CD14-positive monocyte (primary cell): ENCODE data around the gene AK9. TPM values are rescaled to one million over a fixed set of nuclear protein-coding genes. Genes with fewer than 3 reads are reported as not detected.

ENCODE experiments used
- DNase-seq, 3 donors: peaks; one replicate each; pipeline ENCODE4 v3.0.0-alpha.2; 2011 to 2022
- H2AFZ ChIP-seq: 2 replicates; pipeline ENCODE4 v1.6.0; 2012; ENCODE audit warnings: mild to moderate bottlenecking, low read depth, low read length, inconsistent platforms; ENCODE audit not compliant: insufficient read depth, poor library complexity, severe bottlenecking
- H3K27ac ChIP-seq, 2 donors: 1 replicate in 1 of 2; 2 replicates in 1 of 2; pipeline ENCODE4 v1.5.1; 2012 to 2013; ENCODE audit warnings: low read length in 2 of 2, control low read depth in 1 of 2, inconsistent platforms in 1 of 2, low read depth in 1 of 2, mild to moderate bottlenecking in 1 of 2
- H3K27me3 ChIP-seq, 2 donors: one replicate each; pipeline versions ENCODE4 v1.6.0 to v1.6.1; 2011 to 2013; ENCODE audit warnings: low read length in 2 of 2; ENCODE audit not compliant: control insufficient read depth in 2 of 2, insufficient read depth in 2 of 2
- H3K36me3 ChIP-seq, 2 donors: replicated peaks in 1 of 2; 1 replicate in 1 of 2; 2 replicates in 1 of 2; pipeline versions ENCODE4 v1.5.1 to v1.6.1; 2012 to 2013; ENCODE audit warnings: low read length in 2 of 2, control low read depth in 1 of 2, inconsistent platforms in 1 of 2, mild to moderate bottlenecking in 1 of 2; ENCODE audit not compliant: insufficient read depth in 2 of 2, control insufficient read depth in 1 of 2
- H3K4me1 ChIP-seq, 2 donors: 1 replicate in 1 of 2; 2 replicates in 1 of 2; pipeline versions ENCODE4 v1.5.1 to v1.6.1; 2012 to 2013; ENCODE audit warnings: low read length in 2 of 2, control low read depth in 1 of 2, inconsistent platforms in 1 of 2, mild to moderate bottlenecking in 1 of 2, moderate library complexity in 1 of 2; ENCODE audit not compliant: insufficient read depth in 2 of 2, control insufficient read depth in 1 of 2
- H3K4me2 ChIP-seq: replicated peaks from 2 replicates; pipeline ENCODE3; 2012; ENCODE audit warnings: low read length, moderate library complexity, mild to moderate bottlenecking; ENCODE audit not compliant: poor library complexity, severe bottlenecking; ENCODE audit errors: extremely low read depth
- H3K4me3 ChIP-seq, 3 experiments: fragments of 200-600 bp in 1 of 3; sonication (generic) in 1 of 3; replicated peaks in 1 of 3; 1 replicate in 2 of 3; 2 replicates in 1 of 3; pipeline ENCODE4 v1.5.1; 2011 to 2013; ENCODE audit warnings: low read length in 3 of 3, mild to moderate bottlenecking in 3 of 3, control low read depth in 2 of 3, low read depth in 2 of 3, inconsistent platforms in 1 of 3, moderate library complexity in 1 of 3
- H3K79me2 ChIP-seq: 2 replicates; pipeline ENCODE4 v1.6.0; 2012; ENCODE audit warnings: mild to moderate bottlenecking, control low read depth, inconsistent platforms, low read length, moderate library complexity; ENCODE audit not compliant: insufficient read depth
- H3K9ac ChIP-seq: 2 replicates; pipeline ENCODE4 v1.6.0; 2017; ENCODE audit warnings: low read length, mild to moderate bottlenecking; ENCODE audit not compliant: insufficient read depth, poor library complexity, severe bottlenecking
- H3K9me3 ChIP-seq, 2 donors: replicated peaks in 1 of 2; 1 replicate in 1 of 2; 2 replicates in 1 of 2; pipeline versions ENCODE4 v1.5.1 to v1.6.1; 2012 to 2013; ENCODE audit warnings: low read length in 2 of 2, control low read depth in 1 of 2; ENCODE audit not compliant: control insufficient read depth in 1 of 2, insufficient read depth in 1 of 2
- H4K20me1 ChIP-seq: 2 replicates; pipeline ENCODE4 v1.6.0; 2012; ENCODE audit warnings: mild to moderate bottlenecking, low read length, control low read depth, moderate library complexity; ENCODE audit not compliant: insufficient read depth
- H3K27ac Mint-ChIP-seq, 7 donors: one replicate each; pipeline ENCODE4 v1.8.0; 2020; ENCODE audit warnings: mild to moderate bottlenecking in 7 of 7, mixed read lengths in 7 of 7, moderate library complexity in 6 of 7, inconsistent platforms in 2 of 7
- H3K27me3 Mint-ChIP-seq, 3 donors: one replicate each; pipeline ENCODE4 v1.8.0; 2021 to 2022; ENCODE audit warnings: low read depth in 3 of 3, mild to moderate bottlenecking in 3 of 3, mixed read lengths in 3 of 3, moderate library complexity in 3 of 3, inconsistent platforms in 1 of 3
- H3K36me3 Mint-ChIP-seq, 2 donors: one replicate each; pipeline ENCODE4 v1.8.0; 2020; ENCODE audit warnings: mixed read lengths in 2 of 2, inconsistent platforms in 1 of 2, mild to moderate bottlenecking in 1 of 2
- H3K4me1 Mint-ChIP-seq: one replicate; pipeline ENCODE4 v1.8.0; 2020; ENCODE audit warnings: mild to moderate bottlenecking, mixed read lengths
- H3K4me3 Mint-ChIP-seq, 2 donors: one replicate each; pipeline ENCODE4 v1.8.0; 2020; ENCODE audit warnings: mild to moderate bottlenecking in 2 of 2, mixed read lengths in 2 of 2, moderate library complexity in 1 of 2
- H3K9me3 Mint-ChIP-seq, 7 donors: one replicate each; pipeline ENCODE4 v1.8.0; 2020 to 2022; ENCODE audit warnings: mixed read lengths in 7 of 7, mild to moderate bottlenecking in 6 of 7, moderate library complexity in 6 of 7, inconsistent platforms in 2 of 7
- CTCF ChIP-seq: fragments of 200-600 bp; IDR thresholded peaks from one replicate; pipeline ENCODE4 v1.8.0; 2022; ENCODE audit warnings: antibody characterized with exemption, mild to moderate bottlenecking
- WGBS: methylation state at CpG from one replicate; pipeline ENCODE4 v1.1.5; 2013; ENCODE audit warnings: missing lambda C conversion rate; ENCODE audit not compliant: insufficient coverage; 5-methylcytosine and 5-hydroxymethylcytosine counted together
- intact Hi-C, 2 donors: fragments of 100-400 bp; cut with micrococcal nuclease; formaldehyde crosslinking; loops; one replicate each; pipeline versions ENCODE4 v1.15.0 to v1.15.1; 2023
- polyA plus RNA-seq, 3 donors: library from polyadenylated mRNA; depleted of rRNA in 1 of 3; unstranded in 2 of 3; stranded (reverse) in 1 of 3; fragments of 300-500 nt in 2 of 3; fragments of >200 nt in 1 of 3; fragmentation: Illumina TruSeq in 2 of 3; gene quantifications; 1 replicate in 2 of 3; 2 replicates in 1 of 3; pipeline ENCODE4 v1.2.3, GENCODE V29; 2012 to 2021

Gene AK9
- polyA plus RNA-seq, 3 donors, result 2.6 to 3.1 (median 2.8) TPM

- Mint-ChIP-seq H3K4me3 (peak overlapping the region; percentile 87 to 95), H3K9me3 (peaks cover 0 to 2% (median 0%) of the 10 kb centered on the region in 7 donors), H3K27ac (peak overlapping the region; percentile 92 to 96 (median 93)), H3K36me3 (peaks cover under 1 to 11% of the 10 kb centered on the region in 2 donors), H3K27me3 (peaks cover 0 to 4% (median 0%) of the 10 kb centered on the region in 3 donors), H3K4me1 (peaks cover 52% of the 10 kb centered on the region)
- under 1% methylated on average over 18 of the region's 24 CpGs for WGBS
- peak in 1 of 3 donors; percentile 25 for DNase-seq
- Histone ChIP-seq H3K79me2 (peaks cover 48% of the 10 kb centered on the region), H3K4me2 (peak overlapping the region; percentile 96), H3K36me3 (peaks cover under 1 to 3% of the 10 kb centered on the region in 2 donors), H2AFZ (peak overlapping the region; percentile 96), H3K9ac (peak overlapping the region; percentile 82), H3K9me3 (no peaks in the 10 kb centered on the region), H4K20me1 (peaks cover 6% of the 10 kb centered on the region), H3K27me3 (no peaks in the 10 kb centered on the region), H3K4me1 (peaks cover 38 to 53% of the 10 kb centered on the region in 2 donors), H3K4me3 (peak overlapping the region; percentile 76 to 96 (median 95)), H3K27ac (peak overlapping the region; percentile 82 to 96)
- no peak for TF ChIP-seq CTCF
- intact Hi-C loops, result loop anchor here (5.0 to 10.0 kb wide), 3 partner anchors 82 to 596 kb away; partner anchors contain the start of genes CDC40 (in 1 of the 2), CEP57L1 (in 1 of the 2) and SESN1 (in 1 of the 2)
These were observed 647 bp downstream of the AK9 start for GRCh38 chr6:109690373-109690736.

- DNase-seq, result peak; percentile 46 to 75 (median 69)
- Histone ChIP-seq H4K20me1 (no peaks in the 10 kb centered on the region), H3K4me1 (peaks cover 24 to 37% of the 10 kb centered on the region in 2 donors), H3K36me3 (no peaks in the 10 kb centered on the region), H3K9me3 (no peaks in the 10 kb centered on the region), H3K4me3 (no peak overlapping the region), H3K79me2 (peaks cover 18% of the 10 kb centered on the region), H3K27ac (peak overlapping the region in 1 of 2 donors; percentile 66), H3K4me2 (no peak overlapping the region), H3K9ac (no peak overlapping the region), H2AFZ (peak overlapping the region; percentile 52), H3K27me3 (no peaks in the 10 kb centered on the region)
- H3K4me3 Mint-ChIP-seq, result no peak overlapping the region
- peaks cover 0 to 4% (median under 1%) of the 10 kb centered on the region in 3 donors for H3K27me3 Mint-ChIP-seq
- WGBS, result 0% methylated on average over 1 of the region's 2 CpGs
- intact Hi-C loops, result no loop called here
- no peak for TF ChIP-seq CTCF
- peaks cover 2 to 7% (median 2%) of the 10 kb centered on the region in 7 donors for H3K9me3 Mint-ChIP-seq
- peaks cover 33% of the 10 kb centered on the region for H3K4me1 Mint-ChIP-seq
- peak overlapping the region in 6 of 7 donors; percentile 44 to 91 (median 78) for H3K27ac Mint-ChIP-seq
- peaks cover 1 to 3% of the 10 kb centered on the region in 2 donors for H3K36me3 Mint-ChIP-seq
These were observed 3.7 kb downstream of the AK9 start for GRCh38 chr6:109687271-109687761.
